Sigmoid colon (tissue), 7 donors: ENCODE measurements around the gene TRIM65. TPM values are rescaled to one million over a fixed set of nuclear protein-coding genes. Genes with fewer than 3 reads are reported as not detected.

Source experiments
- DNase-seq: peaks from one replicate; pipeline ENCODE4 v3.0.0-alpha.2; 2019
- H3K27ac ChIP-seq, 4 donors: fragments of 200-600 bp; sonication (generic); one replicate each; pipeline ENCODE4 v1.5.1; 2016 to 2019; ENCODE audit warnings: mild to moderate bottlenecking in 1 of 4
- H3K27me3 ChIP-seq, 3 donors: fragments of 200-600 bp; sonication (generic); one replicate each; pipeline ENCODE4 v1.5.1; 2019; ENCODE audit warnings: mild to moderate bottlenecking in 1 of 3
- H3K36me3 ChIP-seq, 4 donors: fragments of 200-600 bp; sonication (generic); one replicate each; pipeline ENCODE4 v1.5.1; 2016 to 2019
- H3K4me1 ChIP-seq, 4 donors: fragments of 200-600 bp; sonication (generic); one replicate each; pipeline ENCODE4 v1.5.1; 2017 to 2019
- H3K4me3 ChIP-seq, 4 donors: fragments of 200-600 bp; sonication (generic); one replicate each; pipeline ENCODE4 v1.5.1; 2017 to 2019; ENCODE audit warnings: mild to moderate bottlenecking in 2 of 4, moderate library complexity in 1 of 4
- H3K9me3 ChIP-seq, 4 donors: fragments of 200-600 bp in 3 of 4; sonication (generic) in 3 of 4; one replicate each; pipeline versions ENCODE4 v1.5.1 to v1.6.1; 2013 to 2019
- EP300 ChIP-seq, 4 donors: sonication (generic); formaldehyde crosslinking; IDR thresholded peaks; one replicate each; pipeline ENCODE4 v1.6.1; 2017; ENCODE audit warnings: antibody characterized with exemption in 4 of 4
- POLR2A ChIP-seq, 2 donors: fragments of 450-650 bp; IDR thresholded peaks; one replicate each; pipeline ENCODE4 v1.6.1; 2016; ENCODE audit warnings: antibody characterized with exemption in 2 of 2, mild to moderate bottlenecking in 2 of 2, moderate library complexity in 2 of 2
- POLR2AphosphoS5 ChIP-seq, 4 donors: sonication (generic); formaldehyde crosslinking; IDR thresholded peaks; one replicate each; pipeline ENCODE4 v1.6.1; 2017; ENCODE audit warnings: antibody characterized with exemption in 4 of 4
- WGBS, 2 donors: extraction: QIAGEN DNeasy Blood & Tissue Kit; methylation state at CpG; one replicate each; pipeline ENCODE4 v1.1.7; 2013; 5-methylcytosine and 5-hydroxymethylcytosine counted together
- intact Hi-C: fragments of 100-400 bp; cut with DNase I; formaldehyde crosslinking; loops from one replicate; pipeline ENCODE4 v1.15.1; 2023
- polyA plus RNA-seq, 3 donors: library from polyadenylated mRNA; stranded (reverse); fragments of 200-250 nt; gene quantifications; one replicate each; pipeline ENCODE4 v1.2.3, GENCODE V29; 2013
- total RNA-seq, 4 donors: library from RNA; depleted of rRNA; stranded (reverse); fragments of >200 nt; gene quantifications; one replicate each; pipeline ENCODE4 v1.1.0, GENCODE V29; 2016
- TF ChIP-seq, protein P1 (sequence below), 4 experiments: fragments of 450-650 bp in 3 of 4; fragments of 200-600 bp in 1 of 4; IDR thresholded peaks; one replicate each; pipeline ENCODE4 v1.5.1; 2016 to 2019; ENCODE audit warnings: antibody characterized with exemption in 4 of 4, mild to moderate bottlenecking in 3 of 4, moderate library complexity in 2 of 4
- donor health status: healthy with polysubstance abuse.
- donor health status: Bipolar disorder and iron deficiency.
- donor health status: healthy.

Gene TRIM65
- total and polyA plus RNA-seq, 7 donors, result 7.2 to 27.5 (median 22.4) TPM

GRCh38 chr17:75899353-75899752 lies 2.6 kb upstream of the TRIM65 start:
- Histone ChIP-seq H3K27ac (no peak overlapping the region), H3K36me3 (peaks cover 25 to 51% (median 34%) of the 10 kb centered on the region in 4 donors), H3K9me3 (no peaks in the 10 kb centered on the region), H3K4me1 (peaks cover 0 to 39% (median 34%) of the 10 kb centered on the region in 4 donors), H3K27me3 (no peaks in the 10 kb centered on the region), H3K4me3 (no peak overlapping the region)
- peak; percentile 68 for DNase-seq
- TF ChIP-seq POLR2A (IDR thresholded peaks at IDR 0.05) (no peak), EP300 (IDR thresholded peaks at IDR 0.05) (no peak), POLR2AphosphoS5 (IDR thresholded peaks at IDR 0.05) (no peak)
- TF ChIP-seq, protein P1, sequence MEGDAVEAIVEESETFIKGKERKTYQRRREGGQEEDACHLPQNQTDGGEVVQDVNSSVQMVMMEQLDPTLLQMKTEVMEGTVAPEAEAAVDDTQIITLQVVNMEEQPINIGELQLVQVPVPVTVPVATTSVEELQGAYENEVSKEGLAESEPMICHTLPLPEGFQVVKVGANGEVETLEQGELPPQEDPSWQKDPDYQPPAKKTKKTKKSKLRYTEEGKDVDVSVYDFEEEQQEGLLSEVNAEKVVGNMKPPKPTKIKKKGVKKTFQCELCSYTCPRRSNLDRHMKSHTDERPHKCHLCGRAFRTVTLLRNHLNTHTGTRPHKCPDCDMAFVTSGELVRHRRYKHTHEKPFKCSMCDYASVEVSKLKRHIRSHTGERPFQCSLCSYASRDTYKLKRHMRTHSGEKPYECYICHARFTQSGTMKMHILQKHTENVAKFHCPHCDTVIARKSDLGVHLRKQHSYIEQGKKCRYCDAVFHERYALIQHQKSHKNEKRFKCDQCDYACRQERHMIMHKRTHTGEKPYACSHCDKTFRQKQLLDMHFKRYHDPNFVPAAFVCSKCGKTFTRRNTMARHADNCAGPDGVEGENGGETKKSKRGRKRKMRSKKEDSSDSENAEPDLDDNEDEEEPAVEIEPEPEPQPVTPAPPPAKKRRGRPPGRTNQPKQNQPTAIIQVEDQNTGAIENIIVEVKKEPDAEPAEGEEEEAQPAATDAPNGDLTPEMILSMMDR (IDR thresholded peaks at IDR 0.05), result no peak
- 91 to 95% methylated on average over 13 of the region's 13 CpGs for WGBS, 2 donors
- intact Hi-C loops, result loop anchor here (5.0 kb wide), 1 partner anchor 122 kb away; a partner anchor contains a TSS

DNA sequence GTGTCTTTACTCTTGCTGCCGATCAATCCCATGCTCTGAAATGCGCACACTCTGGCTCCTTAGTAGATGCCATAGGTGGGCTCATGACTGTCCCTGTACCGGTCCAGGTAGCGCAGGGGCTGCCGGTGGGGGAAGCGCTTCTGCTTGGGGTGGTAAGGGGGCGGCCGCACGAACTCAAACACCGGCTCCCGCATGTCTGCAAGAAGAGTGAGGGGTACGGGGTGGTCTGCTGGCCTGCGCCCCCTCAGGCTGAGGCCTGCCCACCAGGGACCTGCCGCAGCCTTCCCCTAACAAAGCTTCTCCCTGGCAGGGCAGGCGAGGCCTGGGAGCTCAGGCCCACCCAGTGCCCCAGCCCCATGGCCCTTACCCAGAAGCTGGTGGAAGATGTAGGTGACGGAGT lies 2.0 kb upstream of the TRIM65 start:
- Histone ChIP-seq H3K27ac (no peak overlapping the region), H3K4me1 (peaks cover 0 to 39% (median 34%) of the 10 kb centered on the region in 4 donors), H3K27me3 (no peaks in the 10 kb centered on the region), H3K4me3 (no peak overlapping the region), H3K9me3 (no peaks in the 10 kb centered on the region), H3K36me3 (peaks cover 25 to 51% (median 34%) of the 10 kb centered on the region in 4 donors)
- no peak for TF ChIP-seq POLR2AphosphoS5 (IDR thresholded peaks at IDR 0.05)
- TF ChIP-seq POLR2A (IDR thresholded peaks at IDR 0.05), result no peak
- no peak for TF ChIP-seq EP300 (IDR thresholded peaks at IDR 0.05)
- TF ChIP-seq, protein P1 (IDR thresholded peaks at IDR 0.05), result no peak
- intact Hi-C loops, result loop anchor here (5.0 kb wide), 1 partner anchor 121 kb away; a partner anchor contains a TSS
- peak; percentile 64 for DNase-seq
- WGBS, 2 donors, result 96 to 97% methylated on average over 16 of the region's 16 CpGs

DNA sequence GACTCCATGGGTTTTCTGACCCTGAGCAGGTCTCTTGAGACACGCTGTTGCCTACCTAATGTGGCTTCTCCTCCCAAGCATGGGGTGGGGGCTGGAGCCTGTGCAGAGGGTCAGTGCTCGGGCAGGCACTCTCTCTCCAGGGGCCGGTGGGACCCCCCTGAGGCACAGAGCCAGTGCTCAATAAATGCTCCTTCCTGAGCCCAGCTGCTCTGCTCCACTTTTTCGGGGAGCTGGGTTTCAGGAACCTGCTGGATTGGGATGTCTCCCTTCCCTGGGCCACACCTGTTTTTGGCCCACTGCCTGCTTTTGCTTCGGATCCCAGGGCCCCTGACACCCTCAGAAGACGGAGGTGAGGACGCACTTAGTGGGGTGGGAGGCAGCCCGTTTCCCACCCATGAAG lies 1.3 kb upstream of the TRIM65 start:
- intact Hi-C loops, result loop anchor here (5.0 kb wide), 1 partner anchor 121 kb away; a partner anchor contains a TSS

GRCh38 chr17:75897160-75898019 lies 639 bp upstream of the TRIM65 start:
- WGBS, 2 donors, result 58 to 61% methylated on average over 37 of the region's 37 CpGs
- TF ChIP-seq EP300 (IDR thresholded peaks at IDR 0.05), result no peak
- TF ChIP-seq, protein P1 (IDR thresholded peaks at IDR 0.05), result no peak
- no peak for TF ChIP-seq POLR2A (IDR thresholded peaks at IDR 0.05)
- no peak for TF ChIP-seq POLR2AphosphoS5 (IDR thresholded peaks at IDR 0.05)
- H3K4me3 ChIP-seq, result peak overlapping the region; percentile 73 to 95 (median 83)
- peak overlapping the region; percentile 95 to 98 (median 96) for H3K27ac ChIP-seq
- H3K27me3 ChIP-seq, result no peaks in the 10 kb centered on the region
- peaks cover 25 to 47% (median 35%) of the 10 kb centered on the region in 4 donors for H3K36me3 ChIP-seq
- peaks cover 0 to 39% (median 34%) of the 10 kb centered on the region in 4 donors for H3K4me1 ChIP-seq
- intact Hi-C loops, result loop anchor here (5.0 kb wide), 1 partner anchor 120 kb away; a partner anchor contains a TSS
- DNase-seq, result peak; percentile 84
- no peaks in the 10 kb centered on the region for H3K9me3 ChIP-seq

More for the DNA sequence above, 1.3 kb upstream of the TRIM65 start:
- H3K27ac ChIP-seq, result peak overlapping the region in 2 of 4 donors; percentile 95
- peaks cover 0 to 39% (median 34%) of the 10 kb centered on the region in 4 donors for H3K4me1 ChIP-seq
- H3K4me3 ChIP-seq, result no peak overlapping the region
- H3K27me3 ChIP-seq, result no peaks in the 10 kb centered on the region
- H3K9me3 ChIP-seq, result no peaks in the 10 kb centered on the region
- TF ChIP-seq EP300 (IDR thresholded peaks at IDR 0.05), result no peak
- TF ChIP-seq POLR2AphosphoS5 (IDR thresholded peaks at IDR 0.05), result no peak
- TF ChIP-seq POLR2A (IDR thresholded peaks at IDR 0.05), result no peak
- TF ChIP-seq, protein P1 (IDR thresholded peaks at IDR 0.05), result no peak
- 81 to 91% methylated on average over 8 of the region's 8 CpGs for WGBS, 2 donors
- peaks cover 25 to 49% (median 34%) of the 10 kb centered on the region in 4 donors for H3K36me3 ChIP-seq
- peak; percentile 70 for DNase-seq
